ENCODE data around the gene KRTAP10-5.
"Not testable (repeated sequence)": the region's sequence is repeated elsewhere in the genome, so short reads cannot be mapped to it uniquely, and the experiment has no call there.

Gene KRTAP10-5

GRCh38 chr21:44580231-44580821 is at the start of gene KRTAP10-5:
Gene KRTAP10-5, minus strand, starts transcription at chr21:44580604. Its CDS starts 26 bp downstream, at chr21:44580578.
- not testable (repeated sequence) for DNase-seq

- no peak for DNase-seq
These were observed 48.4 kb upstream of the KRTAP10-5 start for GRCh38 chr21:44628707-44629391.

GRCh38 chr21:44627831-44628233 is 47.4 kb upstream of the KRTAP10-5 start:
- DNase-seq, result not testable (repeated sequence)

GRCh38 chr21:44627181-44627822 is 46.9 kb upstream of the KRTAP10-5 start:
- not testable (repeated sequence) for DNase-seq

- DNase-seq, result no peak
These were observed 46.3 kb upstream of the KRTAP10-5 start, which contains the start of gene KRTAP10-9 for GRCh38 chr21:44626673-44627143. Gene KRTAP10-9, plus strand, starts transcription at chr21:44627093. Its CDS starts 79 bp downstream, at chr21:44627172.

GRCh38 chr21:44626262-44626661 is 45.9 kb upstream of the KRTAP10-5 start:
- DNase-seq, result no peak

DNA sequence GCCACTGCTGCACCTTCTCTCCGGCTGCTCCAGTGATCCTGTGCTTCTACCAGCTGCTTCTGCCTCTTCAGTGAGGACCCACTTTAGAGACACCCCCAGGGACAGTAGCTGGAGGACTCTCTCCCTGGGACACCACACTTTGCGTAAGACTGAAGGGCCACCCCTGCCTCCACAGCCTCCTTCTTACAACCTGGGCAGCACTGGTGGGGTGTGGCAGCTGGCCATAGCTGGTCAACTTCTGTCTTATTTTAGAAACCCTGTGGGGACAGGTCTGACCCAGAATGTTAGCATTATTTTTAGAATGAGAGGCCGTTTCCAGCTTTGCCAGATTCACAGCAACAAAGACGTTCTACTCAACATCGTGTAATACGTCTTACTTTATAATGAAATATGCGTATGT is 45.4 kb upstream of the KRTAP10-5 start:
- DNase-seq, result no peak

DNA sequence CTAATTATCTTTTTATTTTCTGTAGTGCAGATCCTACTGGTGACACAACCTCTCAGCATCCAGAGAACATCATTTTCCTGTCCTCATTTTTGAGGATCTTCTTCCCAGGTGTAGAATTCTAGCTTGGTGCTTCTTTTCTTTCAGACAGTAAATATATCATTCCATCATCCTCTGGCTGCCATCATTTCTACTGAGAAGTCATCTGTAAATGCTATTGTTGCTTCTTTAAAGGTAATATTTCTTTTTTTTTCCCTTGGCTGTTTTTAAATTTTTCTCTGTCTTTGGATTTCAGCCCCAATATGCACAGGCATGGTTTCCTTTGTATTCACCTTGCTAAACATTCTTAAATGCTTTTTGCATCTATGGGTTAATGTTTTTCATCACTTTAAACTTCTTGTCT is 43.2 kb upstream of the KRTAP10-5 start:
- DNase-seq, result no peak

GRCh38 chr21:44619886-44620285 is 39.5 kb upstream of the KRTAP10-5 start:
- no peak for DNase-seq

GRCh38 chr21:44618909-44619308 is 38.5 kb upstream of the KRTAP10-5 start:
- no peak for DNase-seq

DNA sequence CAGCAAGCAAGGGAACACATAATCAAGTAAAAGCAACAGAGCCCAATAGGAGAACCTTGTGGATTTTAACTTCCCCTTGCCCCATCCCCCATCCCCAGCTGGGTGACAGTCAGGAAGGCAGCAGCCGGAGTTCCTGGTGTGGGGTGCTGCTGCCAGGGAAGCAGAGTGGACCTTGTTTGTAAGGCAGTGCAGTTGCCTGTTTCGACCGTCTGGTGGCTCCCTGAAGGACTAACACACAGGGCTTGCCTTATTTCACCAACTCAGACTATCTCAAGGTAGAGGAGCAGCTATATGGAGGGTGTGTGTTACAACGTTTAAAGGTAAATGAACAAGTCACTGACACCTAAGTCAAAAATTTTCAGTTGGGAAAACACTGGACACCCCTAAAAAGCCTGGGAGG is 38.1 kb upstream of the KRTAP10-5 start:
- DNase-seq, result no peak

- DNase-seq, result no peak
These were observed 36.7 kb upstream of the KRTAP10-5 start for GRCh38 chr21:44617071-44617501.

GRCh38 chr21:44616591-44616926 is 36.2 kb upstream of the KRTAP10-5 start:
- no peak for DNase-seq

GRCh38 chr21:44615911-44616590 is 35.6 kb upstream of the KRTAP10-5 start:
- no peak for DNase-seq

GRCh38 chr21:44615466-44615865 is 35.1 kb upstream of the KRTAP10-5 start:
- no peak for DNase-seq

- DNase-seq, result no peak
These were observed 34.6 kb upstream of the KRTAP10-5 start for GRCh38 chr21:44614961-44615391.

- DNase-seq, result no peak
These were observed 33.8 kb upstream of the KRTAP10-5 start for GRCh38 chr21:44614161-44614631.

- DNase-seq, result no peak
These were observed 33.2 kb upstream of the KRTAP10-5 start for GRCh38 chr21:44613386-44614155.

- no peak for DNase-seq
These were observed 32.3 kb upstream of the KRTAP10-5 start for GRCh38 chr21:44612669-44613229.

GRCh38 chr21:44612029-44612486 is 31.7 kb upstream of the KRTAP10-5 start, which contains the start of gene KRTAP10-8:
Gene KRTAP10-8, plus strand, starts transcription at chr21:44612079. Its CDS starts 22 bp downstream, at chr21:44612101.
- no peak for DNase-seq

GRCh38 chr21:44611551-44611950 is 31.1 kb upstream of the KRTAP10-5 start:
- no peak for DNase-seq
